ENCODE data around the gene RPN1.

DNA sequence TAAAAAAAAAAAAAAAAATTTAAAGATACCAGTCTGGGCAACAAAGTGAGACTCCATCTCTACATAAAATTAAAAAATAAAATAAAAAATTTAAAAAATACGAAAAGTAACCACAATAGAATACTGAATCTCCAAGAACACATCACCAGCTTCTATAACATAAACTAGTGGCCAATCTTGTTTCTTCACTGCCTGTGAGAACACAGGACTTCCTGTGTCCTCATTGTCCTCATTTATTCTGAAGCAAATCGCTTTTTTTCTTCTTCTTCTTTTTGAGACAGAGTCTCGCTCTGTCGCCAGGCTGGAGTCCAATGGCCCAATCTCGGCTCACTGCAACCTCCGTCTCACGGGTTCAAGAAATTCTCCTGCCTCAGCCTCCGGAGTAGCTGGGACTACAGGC is 46.7 kb upstream of the RPN1 start:
- TF ChIP-seq POLR2A (IDR thresholded peaks at IDR 0.05; ENCODE audit: low read depth, low read length) (no peak), POLR2AphosphoS5 (IDR thresholded peaks at IDR 0.05; ENCODE audit: low read depth, low read length) (no peak)
